ENCODE results near the gene CHST11. TPM values are rescaled to one million over a fixed set of nuclear protein-coding genes. Genes with fewer than 3 reads are reported as not detected.

The CHST11 gene
- total RNA-seq, 1 experiment from 2014 or later: 6.7 TPM

DNA sequence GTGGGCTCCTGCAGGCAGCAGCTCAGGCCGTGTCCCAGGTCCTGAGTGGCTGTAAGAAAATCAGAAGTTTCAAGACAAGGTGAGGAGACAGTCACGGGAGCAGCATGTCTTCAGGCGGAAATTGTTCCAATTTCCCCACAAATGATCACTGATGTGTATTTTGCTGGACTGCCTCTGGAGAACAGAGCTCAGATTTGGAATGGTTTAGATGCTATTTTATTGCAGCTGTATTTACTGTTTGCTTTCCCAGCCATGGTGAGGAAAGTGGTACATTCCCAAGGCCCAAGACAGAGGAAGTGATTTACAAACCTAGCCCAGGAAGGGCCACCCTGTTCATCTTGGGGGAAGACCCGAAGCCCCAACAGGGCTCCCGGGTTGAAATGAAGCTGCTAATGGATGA lies 195.6 kb downstream of the CHST11 start:
- H4K5ac ChIP-seq (ENCODE audit: insufficient read length, low read depth, low read length): no peak overlapping the region
- Mint-ChIP-seq H3K4me3 (no peak overlapping the region), H3K9me3 (no peaks in the 10 kb centered on the region; a peak in 2 of 5 replicates), H3K36me3 (ENCODE audit: insufficient read depth in 1 of 3, low read depth in 3 of 3) (no peaks in the 10 kb centered on the region; a peak in 1 of 7 replicates), H3K27ac (no peak overlapping the region; a peak in 1 of 7 replicates), H3K27me3 (ENCODE audit: low read depth) (no peaks in the 10 kb centered on the region), H3K4me1 (peaks cover 45 to 58% of the 10 kb centered on the region in 2 experiments)
- no peak overlapping the region for H4K8ac ChIP-seq (replicated peaks; ENCODE audit: insufficient read length, low read depth, low read length)
- TF ChIP-seq, protein P1, sequence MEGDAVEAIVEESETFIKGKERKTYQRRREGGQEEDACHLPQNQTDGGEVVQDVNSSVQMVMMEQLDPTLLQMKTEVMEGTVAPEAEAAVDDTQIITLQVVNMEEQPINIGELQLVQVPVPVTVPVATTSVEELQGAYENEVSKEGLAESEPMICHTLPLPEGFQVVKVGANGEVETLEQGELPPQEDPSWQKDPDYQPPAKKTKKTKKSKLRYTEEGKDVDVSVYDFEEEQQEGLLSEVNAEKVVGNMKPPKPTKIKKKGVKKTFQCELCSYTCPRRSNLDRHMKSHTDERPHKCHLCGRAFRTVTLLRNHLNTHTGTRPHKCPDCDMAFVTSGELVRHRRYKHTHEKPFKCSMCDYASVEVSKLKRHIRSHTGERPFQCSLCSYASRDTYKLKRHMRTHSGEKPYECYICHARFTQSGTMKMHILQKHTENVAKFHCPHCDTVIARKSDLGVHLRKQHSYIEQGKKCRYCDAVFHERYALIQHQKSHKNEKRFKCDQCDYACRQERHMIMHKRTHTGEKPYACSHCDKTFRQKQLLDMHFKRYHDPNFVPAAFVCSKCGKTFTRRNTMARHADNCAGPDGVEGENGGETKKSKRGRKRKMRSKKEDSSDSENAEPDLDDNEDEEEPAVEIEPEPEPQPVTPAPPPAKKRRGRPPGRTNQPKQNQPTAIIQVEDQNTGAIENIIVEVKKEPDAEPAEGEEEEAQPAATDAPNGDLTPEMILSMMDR (conservative IDR thresholded peaks at IDR 0.05): no peak
- H3T11ph ChIP-seq (ENCODE audit: low read length): no peak overlapping the region
- H3K27me3 ChIP-seq (ENCODE audit: insufficient read depth, low read length): no peaks in the 10 kb centered on the region
- no peak overlapping the region for H2BK15ac ChIP-seq (ENCODE audit: low read depth, low read length)
- no peak overlapping the region for H3K23ac ChIP-seq (ENCODE audit: insufficient read length, low read depth, low read length)
- H2BK20ac ChIP-seq (ENCODE audit: low read depth, low read length, poor library complexity, severe bottlenecking): no peak overlapping the region
- H4K20me1 ChIP-seq (ENCODE audit: control insufficient read depth, insufficient read depth, insufficient read length): no peaks in the 10 kb centered on the region
- H3K4ac ChIP-seq (ENCODE audit: low read depth, low read length): no peak overlapping the region
- DNase-seq: no peak
- H3K23me2 ChIP-seq (ENCODE audit: insufficient read length, low read depth, low read length, poor library complexity, severe bottlenecking): no peaks in the 10 kb centered on the region
- H3K4me2 ChIP-seq (ENCODE audit: insufficient read depth, insufficient read length, low read length): no peak overlapping the region
- no peak overlapping the region for H3K18ac ChIP-seq (ENCODE audit: insufficient read length, low read depth, low read length)
- no peaks in the 10 kb centered on the region for H3K79me1 ChIP-seq (ENCODE audit: insufficient read depth, low read depth, low read length, poor library complexity, severe bottlenecking)
- H3K27ac ChIP-seq (ENCODE audit: insufficient read length, low read depth, low read length): no peak overlapping the region
- no CpG with 5 or more reads among the region's 5 CpGs for WGBS (ENCODE audit: extremely low coverage, insufficient read length, low lambda C conversion rate)
- H3K56ac ChIP-seq (ENCODE audit: insufficient read length, low read depth, low read length): no peak overlapping the region
- no peak overlapping the region for H3K9ac ChIP-seq (ENCODE audit: extremely low read depth, insufficient read length, low read length)
- H4K91ac ChIP-seq (ENCODE audit: insufficient read length, low read depth, low read length): no peak overlapping the region
- H3K14ac ChIP-seq (ENCODE audit: insufficient read depth, low read length): no peak overlapping the region
- H2AFZ ChIP-seq (ENCODE audit: low read length): no peak overlapping the region
- H3K79me2 ChIP-seq (ENCODE audit: insufficient read depth, low read length): no peaks in the 10 kb centered on the region
- H3K9me3 ChIP-seq (ENCODE audit: control insufficient read depth, low read depth, low read length): no peaks in the 10 kb centered on the region
- H2BK12ac ChIP-seq (ENCODE audit: insufficient read length, low read depth, low read length): no peak overlapping the region
- H2BK5ac ChIP-seq (ENCODE audit: insufficient read length, low read length): no peak overlapping the region
- no peak overlapping the region for H2BK120ac ChIP-seq (ENCODE audit: low read depth, low read length, poor library complexity, severe bottlenecking)
- peaks cover 5% of the 10 kb centered on the region; the same call in 1 of the 2 replicates for H3K4me1 ChIP-seq (ENCODE audit: insufficient read depth, low read length)
- no peak overlapping the region for H2AK5ac ChIP-seq (ENCODE audit: insufficient read length, low read length)
